Occipital lobe (tissue), 2 donors: ENCODE measurements around the gene FBXO36. TPM values are rescaled to one million over a fixed set of nuclear protein-coding genes. Genes with fewer than 3 reads are reported as not detected.
A peak's percentile ranks its signal among the peaks of the same experiment; 100 is the strongest.
"Not testable (repeated sequence)": the region's sequence is repeated elsewhere in the genome, so short reads cannot be mapped to it uniquely, and the experiment has no call there.

Experiments used
- DNase-seq: peaks from one replicate; lab custom pipeline; 2025; lab: John Stamatoyannopoulos, UW
- total RNA-seq: library from RNA; depleted of rRNA; stranded (reverse); fragments of >200 nt; gene quantifications from one replicate; pipeline ENCODE4 v1.2.3, GENCODE V29; 2014

Gene FBXO36
- total RNA-seq, 1 donor from 2014 or later: 6.2 TPM

DNA sequence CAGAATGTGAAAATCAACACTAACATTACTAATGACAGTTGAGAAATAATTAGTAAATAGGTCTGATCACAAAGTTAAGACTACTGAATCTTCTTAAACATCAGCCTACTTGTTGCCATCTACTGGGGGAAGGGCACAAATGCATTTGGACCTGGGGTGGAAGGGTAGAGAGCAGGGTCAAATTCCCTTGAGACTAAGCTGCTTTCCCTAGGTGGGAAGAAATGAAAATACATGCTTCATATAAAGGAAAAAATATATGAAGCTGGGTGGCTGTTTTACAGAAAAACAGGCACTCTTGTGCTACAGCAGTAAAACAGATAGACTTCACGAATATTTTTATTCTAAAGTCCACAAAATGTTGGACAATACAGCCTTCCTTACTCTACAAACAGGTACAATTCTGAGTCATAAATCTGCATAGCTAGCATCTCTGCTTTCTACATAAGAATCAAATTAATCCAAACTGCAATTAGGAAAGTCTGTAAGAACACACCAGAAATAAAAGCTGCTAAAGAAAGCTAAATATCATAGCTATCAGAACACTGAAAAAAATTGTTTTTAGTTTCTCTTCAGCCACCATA is 11.4 kb upstream of the FBXO36 start:
- no peak for DNase-seq

DNA sequence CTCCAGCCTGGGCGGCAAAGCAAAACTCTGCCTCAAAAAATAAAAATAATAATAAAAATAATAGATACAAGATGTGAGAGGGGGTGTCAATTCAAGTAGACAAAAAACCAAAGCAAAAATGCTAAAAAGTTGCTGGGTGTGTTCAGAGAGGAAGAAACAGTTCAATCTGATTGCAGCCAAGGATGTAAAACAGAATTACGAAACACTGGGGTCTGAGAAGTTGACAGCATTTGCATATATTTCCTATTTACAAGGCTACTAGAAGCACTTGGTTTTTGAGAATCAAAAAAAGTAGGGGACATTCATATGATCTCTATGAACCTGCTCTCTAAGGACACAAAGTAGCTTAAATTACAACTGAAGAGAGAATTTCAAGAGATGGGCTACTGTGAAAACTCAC is 8.1 kb upstream of the FBXO36 start:
- no peak for DNase-seq

DNA sequence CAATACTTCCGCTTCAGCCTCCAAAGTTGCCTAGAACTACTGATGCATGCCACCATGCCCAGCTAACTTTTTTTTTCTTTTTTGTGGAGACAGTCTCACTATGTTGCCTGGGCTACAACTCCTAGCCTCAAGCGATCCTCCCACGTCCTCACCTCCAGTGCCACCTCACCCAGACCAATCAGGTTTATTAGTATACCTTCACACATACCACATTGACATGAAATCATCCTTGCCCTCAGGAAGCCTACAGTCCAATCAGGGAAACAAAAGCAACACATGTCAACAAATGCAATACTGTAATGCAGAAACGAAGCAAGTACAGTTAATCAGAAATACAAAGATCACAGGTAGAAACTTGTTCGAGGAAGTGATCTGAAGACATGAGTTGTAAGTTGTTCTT is 4.5 kb upstream of the FBXO36 start:
- no peak for DNase-seq

DNA sequence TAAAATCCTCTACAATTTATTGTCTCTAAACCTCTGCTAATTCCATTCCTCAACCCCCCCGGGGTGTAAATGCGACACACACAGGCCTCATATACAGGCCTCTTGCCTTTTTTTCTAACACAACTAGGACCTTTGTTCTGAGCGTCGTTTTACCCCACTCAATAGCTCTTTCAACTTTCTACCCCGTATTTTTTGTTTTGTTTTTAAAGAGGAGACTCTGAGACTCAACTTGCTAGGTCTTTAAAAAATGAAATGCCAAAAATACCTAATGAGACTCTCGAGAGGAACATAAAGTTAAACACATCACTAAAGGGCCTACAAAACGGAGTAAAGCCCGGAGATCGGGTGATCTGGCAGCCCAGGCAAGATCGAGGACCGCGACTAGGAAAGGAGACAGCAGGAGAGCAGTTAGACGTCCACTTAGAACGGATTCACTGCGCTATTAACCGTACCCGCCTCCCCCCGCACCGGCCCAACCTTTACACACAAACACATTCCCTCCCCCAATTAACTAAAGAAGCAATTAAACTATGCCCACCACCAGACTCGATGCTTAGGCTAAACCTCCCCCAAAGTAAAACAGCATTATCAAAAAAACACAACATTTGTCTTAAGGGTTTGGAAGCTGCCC is 2.2 kb upstream of the FBXO36 start:
- no peak for DNase-seq

DNA sequence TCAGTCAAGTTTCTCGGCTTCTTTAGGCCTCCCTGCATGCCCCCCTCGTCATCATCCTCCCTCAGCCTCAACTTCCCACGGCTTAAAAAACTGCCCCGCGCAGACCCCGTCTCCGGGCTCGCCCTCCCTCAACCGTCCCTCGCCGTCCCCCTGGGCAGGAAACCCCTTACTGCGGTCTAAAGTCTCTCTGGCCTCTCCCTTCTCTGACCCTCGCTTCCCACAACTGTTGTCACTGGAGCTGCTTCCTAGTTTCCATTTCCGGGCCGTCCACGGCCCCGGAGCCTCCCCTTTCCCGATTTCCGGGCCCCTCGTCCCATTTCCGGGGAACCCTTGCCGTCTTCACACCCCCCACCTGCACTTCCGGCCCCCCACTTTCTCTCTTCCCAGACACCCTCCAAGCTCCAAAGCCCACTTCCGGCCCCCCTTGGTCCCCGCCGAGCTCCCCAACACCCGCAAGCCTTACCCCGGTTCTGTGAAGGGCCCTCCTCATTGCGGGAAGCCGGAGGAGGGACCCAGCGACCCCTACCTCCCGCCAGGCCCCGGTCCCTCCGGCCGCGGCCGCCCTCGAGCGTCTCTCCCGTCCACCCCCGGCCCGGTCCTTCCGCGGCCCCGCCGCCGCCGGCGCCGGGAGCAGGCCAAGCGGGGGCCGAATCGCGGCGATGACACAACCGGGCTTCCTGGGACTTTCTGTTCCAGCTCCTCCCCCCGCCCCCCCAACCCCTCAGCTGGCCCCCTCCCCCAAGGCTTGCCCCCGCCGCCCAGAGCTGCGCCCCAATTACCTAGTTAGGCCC is 1.0 kb upstream of the FBXO36 start:
- peak; percentile 74 for DNase-seq

DNA sequence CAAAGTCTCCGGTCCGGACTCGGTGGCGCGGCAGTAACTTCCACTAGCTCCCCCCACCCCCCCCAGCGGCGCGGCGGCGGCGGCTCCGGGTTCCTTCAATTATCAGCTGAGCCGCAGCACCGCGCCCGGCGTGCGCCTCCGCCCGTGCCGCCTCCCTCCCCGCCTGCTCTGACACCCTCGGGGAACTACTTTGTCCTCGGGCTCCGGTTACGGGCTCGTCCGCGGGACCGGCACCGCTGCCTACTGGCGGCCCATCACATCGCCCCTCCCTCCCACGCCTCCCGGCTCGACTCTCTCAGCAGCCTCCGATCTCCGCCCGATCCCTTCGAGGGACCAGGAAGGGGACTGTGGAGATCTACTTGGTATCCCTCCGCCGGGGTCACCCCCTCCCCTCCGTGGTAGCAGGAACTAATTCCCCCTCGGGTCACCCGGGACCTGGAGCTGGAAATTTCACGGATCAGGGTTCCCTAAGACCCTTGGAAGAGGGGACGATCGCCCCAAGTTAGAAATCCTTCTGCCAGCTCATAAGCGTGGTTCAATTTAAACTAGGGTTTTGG is 333 bp upstream of the FBXO36 start, which contains the start of gene TRIP12:
TSS of gene TRIP12 (minus strand) at position 118 of the 557 bp plus-strand sequence. CDS start 41,930 bp downstream, outside the sequence.
- peak; percentile 92 for DNase-seq

DNA sequence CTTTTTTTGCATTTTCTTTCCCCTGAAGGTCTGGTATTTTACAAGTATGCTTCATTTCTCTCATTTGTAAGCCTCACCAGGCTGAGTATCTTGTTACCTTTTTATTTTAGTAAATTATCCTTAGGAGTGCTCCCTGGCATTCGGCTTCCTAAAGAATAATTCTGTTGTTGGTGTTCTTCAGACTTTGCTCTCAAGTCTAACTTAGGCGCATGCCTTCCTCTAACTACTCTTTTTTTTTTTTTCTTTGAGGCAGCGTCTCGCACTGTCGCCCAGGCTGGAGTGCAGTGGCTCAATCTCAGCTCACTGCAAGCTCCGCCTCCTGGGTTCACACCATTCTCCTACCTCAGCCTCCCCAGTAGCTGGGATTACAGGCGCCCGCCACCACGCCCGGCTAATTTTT is 2.2 kb downstream of the FBXO36 start:
- not testable (repeated sequence) for DNase-seq

DNA sequence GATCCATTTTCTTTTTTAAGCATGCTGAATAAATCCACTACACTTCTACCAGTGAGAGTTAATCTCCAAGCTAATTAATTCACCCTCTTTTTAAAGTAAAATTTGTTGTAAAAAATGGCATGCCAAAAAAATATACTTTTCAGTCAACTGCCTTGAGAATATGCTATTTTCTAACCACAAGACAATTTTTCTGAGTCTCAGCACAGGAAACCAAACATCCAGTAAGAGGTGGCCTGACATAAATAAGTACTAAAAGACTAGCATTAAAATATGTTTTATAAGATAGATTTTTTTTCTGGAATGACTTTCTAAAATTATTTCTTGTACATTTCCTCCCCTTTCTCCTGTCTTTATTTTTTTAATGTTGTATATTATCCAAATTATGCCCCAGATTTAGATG is 2.9 kb downstream of the FBXO36 start:
- DNase-seq: no peak

DNA sequence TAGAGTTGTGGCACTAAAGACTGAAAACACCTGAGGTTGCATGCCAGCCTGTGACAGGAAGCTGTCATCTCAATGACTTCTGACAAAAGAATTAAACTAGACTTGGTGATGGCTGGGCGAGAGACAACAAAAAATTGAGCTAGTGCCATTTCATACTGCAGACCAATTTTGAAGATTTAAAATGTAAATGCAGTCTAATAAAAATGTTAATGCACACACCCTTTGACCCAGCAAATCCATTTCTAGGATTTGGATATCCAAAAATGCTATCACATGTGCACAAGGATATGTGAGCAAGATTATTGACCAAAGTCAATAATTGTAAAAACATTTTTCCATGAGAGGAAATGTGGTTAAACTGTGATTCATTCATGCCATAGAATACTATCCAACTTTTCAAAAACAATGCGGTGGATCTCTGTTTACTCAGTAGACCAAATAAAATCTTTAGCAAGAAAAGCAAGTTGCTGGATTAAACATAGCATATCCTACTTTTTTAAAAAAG is 5.6 kb downstream of the FBXO36 start:
- no peak for DNase-seq

DNA sequence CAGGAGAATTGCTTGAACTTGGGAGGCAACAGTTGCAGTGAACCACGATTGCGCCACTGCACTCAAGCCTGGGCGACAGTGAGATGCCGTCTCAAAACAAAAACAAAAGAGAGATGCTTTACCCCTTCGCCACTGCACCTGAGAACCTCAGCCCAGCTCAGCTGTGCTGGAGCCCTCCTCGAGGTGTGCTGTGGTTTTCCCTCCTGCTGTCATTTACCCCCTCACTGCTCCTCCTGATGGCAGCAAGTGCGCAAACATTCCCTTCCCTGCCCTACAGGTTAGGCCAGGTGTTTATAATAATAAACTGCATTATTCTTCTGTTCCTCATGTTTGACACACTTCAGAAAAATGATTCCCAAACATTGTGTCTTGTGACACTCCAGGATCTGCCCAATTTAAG is 8.4 kb downstream of the FBXO36 start:
- DNase-seq: no peak

DNA sequence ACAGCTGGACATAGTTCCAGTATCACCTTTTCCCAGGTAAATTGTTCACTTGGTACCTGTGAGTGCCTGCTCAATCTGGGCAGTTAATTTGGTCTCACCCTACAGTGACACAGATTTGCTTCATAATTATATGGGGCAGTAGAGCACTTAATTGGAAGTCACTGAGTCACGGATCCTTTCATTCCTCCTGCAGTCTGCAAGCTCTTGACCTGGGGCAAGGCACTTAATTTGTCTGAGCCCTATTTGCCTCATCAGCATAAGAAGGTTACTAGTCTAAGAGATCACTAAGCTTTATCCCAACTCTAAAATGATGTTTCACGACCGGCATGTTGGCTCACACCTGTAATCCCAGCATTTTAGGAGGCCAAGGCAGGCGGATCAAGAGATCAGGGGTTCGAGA is 8.9 kb downstream of the FBXO36 start:
- DNase-seq: no peak

DNA sequence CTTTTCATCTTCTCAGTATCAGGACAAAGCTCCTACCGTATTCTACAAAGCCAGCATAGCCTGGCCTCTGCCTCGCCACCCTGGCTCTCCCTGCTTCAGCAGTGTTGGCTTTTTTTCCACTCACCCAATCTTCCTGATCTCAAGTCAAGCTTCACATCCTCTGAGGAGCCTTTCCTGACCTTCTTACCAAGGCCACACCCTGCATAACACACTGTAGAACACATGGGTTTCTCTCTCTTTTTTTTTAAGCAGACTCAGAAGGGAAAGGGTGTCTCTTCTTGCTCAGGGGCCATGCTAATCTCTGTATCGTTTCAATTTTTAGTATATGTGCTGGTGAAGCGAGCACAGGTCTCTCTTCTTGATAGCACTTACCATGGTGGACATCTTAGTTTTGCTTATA is 15.2 kb downstream of the FBXO36 start:
- DNase-seq: no peak

DNA sequence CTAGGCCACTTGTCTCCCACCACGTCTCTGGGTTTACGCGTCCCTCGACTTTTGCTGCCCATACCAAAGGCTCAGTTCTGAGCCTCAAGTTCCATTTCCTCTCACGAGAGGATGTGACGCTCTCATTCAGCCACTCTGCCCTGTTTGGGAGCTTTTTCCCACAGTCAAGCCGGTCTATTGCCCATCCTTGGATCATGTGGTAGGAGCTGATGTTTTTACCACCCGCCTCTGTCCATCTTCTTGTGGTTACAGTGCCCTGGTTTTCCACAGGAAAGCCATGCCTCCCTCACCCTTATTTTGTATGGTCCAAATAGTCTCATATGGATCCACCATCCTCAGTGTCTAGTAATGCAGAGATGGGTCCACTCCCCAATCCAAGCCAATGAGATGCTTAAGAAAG is 20.4 kb downstream of the FBXO36 start:
- no peak for DNase-seq

DNA sequence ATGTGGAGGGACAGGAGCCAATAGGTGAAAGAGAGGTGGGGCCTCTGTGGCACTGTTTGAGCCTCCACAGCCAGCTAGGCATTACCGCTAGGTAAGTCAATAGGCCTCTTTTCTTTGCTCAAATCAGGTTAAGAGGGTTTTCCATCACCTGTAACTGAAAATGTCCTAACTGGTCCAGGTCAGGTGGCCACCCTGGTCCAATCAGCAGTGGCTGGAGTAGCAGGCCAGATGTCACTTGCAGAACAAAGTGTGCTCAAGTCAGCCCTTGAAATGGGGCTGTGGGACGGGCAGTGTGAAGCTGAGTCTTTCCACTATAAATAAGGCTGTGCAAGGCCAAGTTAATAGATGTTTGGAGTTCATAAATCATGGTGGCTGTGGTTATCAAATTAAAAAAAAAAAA is 20.9 kb downstream of the FBXO36 start:
- DNase-seq: no peak

DNA sequence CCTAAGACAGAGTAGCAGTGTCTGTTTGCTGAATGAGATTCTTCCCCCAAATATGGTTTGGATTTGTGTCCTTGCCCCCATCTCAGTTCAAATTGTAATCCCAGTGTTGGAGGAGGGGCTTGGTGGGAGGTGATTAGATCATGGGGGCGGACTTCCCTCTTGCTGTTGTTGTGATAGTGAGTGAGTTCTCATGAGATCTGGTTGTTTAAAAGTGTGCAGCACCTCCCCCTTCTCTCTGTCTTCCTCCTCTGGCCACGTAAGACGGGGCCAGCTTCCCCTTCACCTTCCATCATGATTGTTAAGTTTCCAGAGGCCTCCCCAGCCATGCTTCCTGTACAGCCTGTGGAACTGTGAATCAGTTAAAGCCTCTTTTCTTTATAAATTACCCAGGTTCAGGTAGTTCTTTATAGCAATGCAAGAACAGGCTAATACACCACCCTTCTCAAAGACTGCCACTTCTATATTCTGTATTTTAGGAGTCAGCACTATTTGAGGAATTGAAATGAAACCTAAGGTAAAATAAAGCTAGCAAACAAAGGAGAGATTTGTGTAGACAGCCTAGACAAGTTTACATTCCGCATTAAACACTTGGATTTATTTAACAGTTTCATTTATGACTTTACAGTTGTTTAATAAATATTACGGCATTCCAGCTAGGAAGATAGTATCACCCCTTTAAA is 21.6 kb downstream of the FBXO36 start:
- DNase-seq: no peak

DNA sequence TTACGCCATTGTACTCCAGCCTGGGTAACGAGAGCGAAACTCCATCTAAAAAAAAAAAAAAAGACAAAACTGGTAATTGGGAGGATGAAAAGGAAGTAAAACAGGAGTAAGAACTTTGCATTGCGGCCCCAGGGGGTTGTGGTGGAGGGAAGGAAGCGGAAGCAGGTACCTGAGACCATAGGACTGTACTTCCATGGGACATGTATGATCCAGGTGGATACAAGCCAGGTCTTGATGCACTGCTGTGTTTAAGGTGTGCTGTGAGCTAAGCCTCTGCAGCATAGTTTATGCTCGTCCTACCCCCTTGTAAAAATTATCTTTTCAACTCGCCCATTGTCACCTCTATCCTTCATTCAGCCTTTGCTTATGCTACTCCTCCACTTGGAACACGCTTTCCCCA is 23.7 kb downstream of the FBXO36 start:
- DNase-seq: no peak

DNA sequence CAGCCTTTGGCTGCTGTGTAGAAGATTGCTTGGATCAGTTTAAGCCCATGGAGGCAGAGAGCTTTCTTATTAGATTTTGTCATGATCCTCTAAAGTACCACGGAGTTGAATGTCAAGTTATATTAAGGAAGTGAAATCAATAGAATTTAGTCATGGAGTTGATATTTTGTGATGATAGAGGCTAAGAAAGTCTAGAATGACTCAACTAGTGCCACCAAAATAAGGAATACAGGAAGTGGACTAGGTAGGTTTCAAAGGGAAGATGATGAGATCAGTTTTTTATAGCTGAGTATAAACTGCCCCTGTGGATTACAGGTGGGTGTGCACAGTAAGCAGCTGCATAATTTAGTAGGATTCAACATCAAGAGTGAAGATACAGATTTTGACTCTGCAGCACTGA is 25.2 kb downstream of the FBXO36 start:
- no peak for DNase-seq

DNA sequence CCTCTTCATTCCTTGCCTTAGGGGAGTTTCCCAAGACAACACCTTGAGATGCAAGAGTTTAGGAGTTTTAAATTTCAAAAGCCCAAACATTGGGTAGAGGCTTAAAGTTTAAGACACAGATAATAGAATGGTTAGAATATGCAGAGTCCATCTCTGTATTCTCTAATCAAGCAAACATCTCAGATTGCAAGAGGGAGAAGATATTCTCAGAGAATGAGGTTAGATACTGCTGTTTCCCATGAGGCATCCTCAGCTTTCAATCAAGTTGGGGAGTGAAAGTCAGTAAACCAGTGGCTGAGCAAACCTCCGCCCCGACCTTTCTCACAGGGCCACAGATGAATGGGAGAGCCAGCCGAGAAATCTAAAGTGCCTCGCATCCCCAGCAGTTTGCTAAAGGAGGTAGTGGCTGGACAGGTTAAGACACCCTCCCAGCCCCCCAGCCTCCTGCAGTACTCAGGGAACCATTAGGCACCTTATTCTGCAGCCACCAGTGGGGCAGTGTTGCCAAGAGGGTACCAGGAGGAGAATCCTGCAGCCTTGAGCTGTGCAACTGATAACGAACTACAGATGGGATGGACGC is 30.0 kb downstream of the FBXO36 start:
- no peak for DNase-seq

DNA sequence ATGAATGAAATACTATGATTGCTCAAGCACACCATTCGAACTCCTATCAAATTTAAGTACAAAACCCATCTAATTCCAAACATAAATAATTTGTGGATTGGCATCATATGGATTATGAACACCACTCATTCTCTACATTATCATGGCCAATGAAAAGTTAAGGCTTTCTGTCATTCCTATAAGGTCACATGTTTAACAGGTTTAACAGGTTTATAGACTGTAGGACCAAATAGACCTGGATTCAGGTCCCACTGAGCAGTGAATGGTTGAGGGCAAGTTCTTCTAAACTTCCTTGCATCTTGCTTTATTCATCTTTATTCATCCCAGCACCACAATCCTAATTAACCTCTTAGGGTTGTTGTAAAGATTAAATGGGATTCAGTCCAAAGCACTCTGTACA is 33.4 kb downstream of the FBXO36 start:
- DNase-seq: no peak

DNA sequence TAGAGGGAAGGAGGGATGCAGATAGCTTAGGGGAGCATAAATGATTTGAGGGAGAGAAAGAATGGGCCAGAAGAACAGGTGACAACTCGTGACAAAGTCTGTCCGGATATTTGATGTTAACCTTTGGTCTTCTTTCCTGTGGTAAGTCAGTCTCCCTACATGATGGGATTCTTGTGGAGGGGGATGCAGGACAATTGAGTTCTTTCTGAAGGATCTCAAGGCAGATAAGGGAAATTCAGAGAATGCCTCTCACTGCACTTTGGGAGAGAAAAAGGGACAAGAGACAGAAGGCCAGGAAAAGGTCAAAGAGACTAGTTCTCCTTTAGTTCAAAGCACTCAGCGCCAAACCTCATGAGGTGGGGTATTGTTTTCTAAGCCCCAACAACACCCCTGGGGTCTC is 34.2 kb downstream of the FBXO36 start:
- DNase-seq: no peak

DNA sequence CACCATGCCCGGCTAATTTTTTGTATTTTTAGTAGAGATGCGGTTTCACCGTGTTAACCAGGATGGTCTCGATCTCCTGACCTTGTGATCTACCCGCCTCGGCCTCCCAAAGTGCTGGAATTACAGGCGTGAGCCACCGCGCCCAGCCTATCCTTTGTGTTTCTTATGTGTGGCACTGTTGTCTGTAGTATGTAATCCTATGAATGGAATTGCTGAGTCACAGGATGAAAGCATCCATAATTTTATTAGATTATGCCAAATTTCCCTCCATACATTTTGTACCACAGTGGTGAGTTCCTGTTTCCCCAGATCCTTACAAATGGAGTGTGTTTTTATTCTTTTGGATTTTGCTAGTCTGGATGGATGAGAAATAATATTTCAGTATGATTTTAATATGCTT is 41.3 kb downstream of the FBXO36 start:
- not testable (repeated sequence) for DNase-seq
